ENCODE measurements around the gene MACROD2. TPM values are rescaled to one million over a fixed set of nuclear protein-coding genes. Genes with fewer than 3 reads are reported as not detected.

MACROD2 gene
- total and polyA plus RNA-seq, 2 donors (not counting 1 experiment from before 2014, with no cell fraction given) = 5.3 to 6.7 TPM

- H3K4me3 Mint-ChIP-seq = no peak overlapping the region
Measured at GRCh38 chr20:15911581-15911980, 1916.3 kb downstream of the MACROD2 start.

GRCh38 chr20:15913391-15914025 is 1918.2 kb downstream of the MACROD2 start:
- peaks cover under 1 to 3% of the 10 kb centered on the region in 2 donors for H3K4me1 ChIP-seq (ENCODE audit: control insufficient read depth in 2 of 2, insufficient read depth in 2 of 2, low read length in 2 of 2)
- intact Hi-C loops (cut with micrococcal nuclease) = no loop called here
- Mint-ChIP-seq H3K4me3 (no peak overlapping the region), H3K27ac (no peak overlapping the region), H3K4me1 (peaks cover 19% of the 10 kb centered on the region), H3K27me3 (no peaks in the 10 kb centered on the region), H3K9me3 (ENCODE audit: insufficient read depth) (no peaks in the 10 kb centered on the region)
- no peak overlapping the region for H3K4me3 ChIP-seq (ENCODE audit: control extremely low read depth in 1 of 5, extremely low read depth in 1 of 5, insufficient read depth in 1 of 5, low read depth in 2 of 5, low read length in 4 of 5)
- H3K27ac ChIP-seq (ENCODE audit: low read length in 2 of 2) = no peak overlapping the region
- no peaks in the 10 kb centered on the region for H4K20me1 ChIP-seq (ENCODE audit: control insufficient read depth, insufficient read depth, low read length, poor library complexity, severe bottlenecking)
- whole genome bisulfite sequencing (ENCODE audit: insufficient coverage) = no CpG with 5 or more reads among the region's 3 CpGs
- TF ChIP-seq, protein P1, sequence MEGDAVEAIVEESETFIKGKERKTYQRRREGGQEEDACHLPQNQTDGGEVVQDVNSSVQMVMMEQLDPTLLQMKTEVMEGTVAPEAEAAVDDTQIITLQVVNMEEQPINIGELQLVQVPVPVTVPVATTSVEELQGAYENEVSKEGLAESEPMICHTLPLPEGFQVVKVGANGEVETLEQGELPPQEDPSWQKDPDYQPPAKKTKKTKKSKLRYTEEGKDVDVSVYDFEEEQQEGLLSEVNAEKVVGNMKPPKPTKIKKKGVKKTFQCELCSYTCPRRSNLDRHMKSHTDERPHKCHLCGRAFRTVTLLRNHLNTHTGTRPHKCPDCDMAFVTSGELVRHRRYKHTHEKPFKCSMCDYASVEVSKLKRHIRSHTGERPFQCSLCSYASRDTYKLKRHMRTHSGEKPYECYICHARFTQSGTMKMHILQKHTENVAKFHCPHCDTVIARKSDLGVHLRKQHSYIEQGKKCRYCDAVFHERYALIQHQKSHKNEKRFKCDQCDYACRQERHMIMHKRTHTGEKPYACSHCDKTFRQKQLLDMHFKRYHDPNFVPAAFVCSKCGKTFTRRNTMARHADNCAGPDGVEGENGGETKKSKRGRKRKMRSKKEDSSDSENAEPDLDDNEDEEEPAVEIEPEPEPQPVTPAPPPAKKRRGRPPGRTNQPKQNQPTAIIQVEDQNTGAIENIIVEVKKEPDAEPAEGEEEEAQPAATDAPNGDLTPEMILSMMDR (IDR thresholded peaks at IDR 0.05) = no peak
- no peak for TF ChIP-seq EZH2 (IDR thresholded peaks at IDR 0.05; ENCODE audit: borderline replicate concordance, insufficient read depth, low read depth, low read length, poor library complexity, severe bottlenecking)
- DNase-seq (no peak), ATAC-seq (ENCODE audit: low read depth) (no peak)
- H2AFZ ChIP-seq (ENCODE audit: insufficient read depth, low read depth, low read length, poor library complexity, severe bottlenecking) = no peak overlapping the region
- H3K9me3 ChIP-seq (ENCODE audit: control extremely low read depth in 1 of 3, control insufficient read depth in 2 of 3, insufficient read depth in 1 of 3, low read length in 2 of 3) = no peaks in the 10 kb centered on the region
- ChIA-PET CTCF (no interaction called here), POLR2A (interaction anchor here (0.6 kb wide), 1 partner anchor 312 kb away, joined by 3 read pairs; no protein-coding TSS in a partner anchor)
- H3K79me2 ChIP-seq (ENCODE audit: control insufficient read depth, insufficient read depth, low read length) = peaks cover 27% of the 10 kb centered on the region
- peaks cover 0 to 5% of the 10 kb centered on the region in 2 experiments for H3K36me3 ChIP-seq (replicated peaks in 1 of 2; ENCODE audit: control extremely low read depth in 1 of 2, control insufficient read depth in 1 of 2, extremely low read depth in 1 of 2, insufficient read depth in 2 of 2, low read length in 1 of 2)
- H3K27me3 ChIP-seq (replicated peaks in 1 of 4; ENCODE audit: control extremely low read depth in 1 of 4, control insufficient read depth in 3 of 4, insufficient read depth in 4 of 4, low read length in 3 of 4) = no peaks in the 10 kb centered on the region
- no peak overlapping the region for H3K9ac ChIP-seq (ENCODE audit: low read length)
- no peak overlapping the region for H3K4me2 ChIP-seq (replicated peaks; ENCODE audit: low read depth, low read length, poor library complexity, severe bottlenecking)

More at GRCh38 chr20:15911581-15911980, 1916.3 kb downstream of the MACROD2 start:
- ATAC-seq (ENCODE audit: low read depth) (no peak), DNase-seq (no peak)
- Histone ChIP-seq H3K4me3 (ENCODE audit: control extremely low read depth in 1 of 5, extremely low read depth in 1 of 5, insufficient read depth in 1 of 5, low read depth in 2 of 5, low read length in 4 of 5) (no peak overlapping the region), H3K4me2 (replicated peaks; ENCODE audit: low read depth, low read length, poor library complexity, severe bottlenecking) (no peak overlapping the region), H3K36me3 (replicated peaks in 1 of 2; ENCODE audit: control extremely low read depth in 1 of 2, control insufficient read depth in 1 of 2, extremely low read depth in 1 of 2, insufficient read depth in 2 of 2, low read length in 1 of 2) (peaks cover 0 to 6% of the 10 kb centered on the region in 2 experiments), H4K20me1 (ENCODE audit: control insufficient read depth, insufficient read depth, low read length, poor library complexity, severe bottlenecking) (no peaks in the 10 kb centered on the region), H3K79me2 (ENCODE audit: control insufficient read depth, insufficient read depth, low read length) (peaks cover 21% of the 10 kb centered on the region), H2AFZ (ENCODE audit: insufficient read depth, low read depth, low read length, poor library complexity, severe bottlenecking) (no peak overlapping the region), H3K9ac (ENCODE audit: low read length) (no peak overlapping the region), H3K4me1 (ENCODE audit: control insufficient read depth in 2 of 2, insufficient read depth in 2 of 2, low read length in 2 of 2) (no peaks in the 10 kb centered on the region), H3K27ac (ENCODE audit: low read length in 2 of 2) (no peak overlapping the region), H3K27me3 (replicated peaks in 1 of 4; ENCODE audit: control extremely low read depth in 1 of 4, control insufficient read depth in 3 of 4, insufficient read depth in 4 of 4, low read length in 3 of 4) (no peaks in the 10 kb centered on the region), H3K9me3 (ENCODE audit: control extremely low read depth in 1 of 3, control insufficient read depth in 2 of 3, insufficient read depth in 1 of 3, low read length in 2 of 3) (peaks cover 0 to 2% (median 0%) of the 10 kb centered on the region in 3 donors)
- H3K9me3 Mint-ChIP-seq (ENCODE audit: insufficient read depth) = no peaks in the 10 kb centered on the region
- no peaks in the 10 kb centered on the region for H3K27me3 Mint-ChIP-seq
- ChIA-PET POLR2A (no interaction called here), CTCF (no interaction called here)
- peaks cover 17% of the 10 kb centered on the region for H3K4me1 Mint-ChIP-seq
- intact Hi-C loops (cut with micrococcal nuclease) = no loop called here
- no peak overlapping the region for H3K27ac Mint-ChIP-seq
- no peak for TF ChIP-seq EZH2 (IDR thresholded peaks at IDR 0.05; ENCODE audit: borderline replicate concordance, insufficient read depth, low read depth, low read length, poor library complexity, severe bottlenecking)
- TF ChIP-seq, protein P1 (IDR thresholded peaks at IDR 0.05) = no peak
- WGBS (ENCODE audit: insufficient coverage) = 88% methylated on average over 7 of the region's 7 CpGs
